Inflammatory macrophage (primary cell): Measurements from ENCODE around the gene ECD.

Experiments
- DNase-seq, 2 donors: peaks; one replicate each; pipeline ENCODE4 v3.0.0-alpha.2; 2020 to 2022
- total RNA-seq, 18 experiments: gene quantifications; one replicate each; lab custom pipeline; 2026; ENCODE audit warnings: mixed read lengths in 6 of 18, inconsistent platforms in 2 of 18; lab: John Stamatoyannopoulos, UW

Gene ECD
- total RNA-seq: 22.5 to 46.0 (median 39.2) reads per million in 18 experiments

GRCh38 chr10:73167783-73168464, at the start of gene ECD, which contains the start of gene FAM149B1:
TSS of gene ECD (minus strand) at chr10:73168008. CDS start at chr10:73163937, 4,071 bp downstream.
TSS of gene FAM149B1 (plus strand) at chr10:73168119. CDS start at chr10:73168340, 221 bp downstream.
- DNase-seq: peak; percentile 97 to 98

- no peak for DNase-seq
These were observed 47.9 kb upstream of the ECD start for GRCh38 chr10:73215749-73216148.

- DNase-seq: no peak
These were observed 43.5 kb upstream of the ECD start for GRCh38 chr10:73211106-73211811.

GRCh38 chr10:73210395-73211105, 42.7 kb upstream of the ECD start:
- no peak for DNase-seq

GRCh38 chr10:73209705-73210104, 41.9 kb upstream of the ECD start:
- DNase-seq: no peak

DNA sequence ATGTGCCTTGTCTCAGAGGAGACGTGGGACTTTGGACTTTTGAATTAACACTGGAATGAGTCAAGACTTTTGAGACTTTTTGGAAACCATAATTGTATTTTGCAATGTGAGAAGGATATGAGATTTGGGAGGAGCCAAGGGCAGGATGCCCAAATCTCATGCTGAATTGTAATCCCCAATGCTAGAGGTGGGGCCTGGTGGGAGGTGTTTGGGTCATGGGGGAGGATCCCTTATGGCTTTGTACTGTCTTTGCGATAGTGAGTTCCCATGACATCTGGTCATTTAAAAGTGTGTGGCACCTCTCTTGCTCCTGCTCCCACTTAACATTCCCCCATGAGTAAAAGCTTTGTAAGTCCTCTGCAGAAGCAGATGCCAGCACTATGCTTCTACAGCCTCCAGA, 40.1 kb upstream of the ECD start:
- DNase-seq: no peak

DNA sequence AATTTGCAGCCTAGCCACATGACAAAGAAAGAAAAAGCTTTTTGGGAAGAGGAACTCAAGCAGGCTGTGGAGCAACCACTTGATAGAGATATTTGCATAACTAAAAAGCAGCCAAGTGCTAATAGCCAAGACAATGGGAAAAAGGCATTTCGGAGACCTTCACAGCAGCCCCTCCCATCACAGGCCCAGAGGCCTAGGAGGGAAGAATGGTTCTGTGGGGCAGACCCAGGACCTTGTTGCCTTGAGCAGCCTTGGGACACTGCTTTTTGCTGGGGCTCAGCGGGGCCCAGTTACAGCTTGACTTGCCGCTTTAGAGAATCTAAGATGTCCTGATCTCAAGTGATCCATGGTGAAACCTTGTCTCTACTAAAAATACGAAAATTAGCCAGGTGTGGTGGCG, 38.6 kb upstream of the ECD start:
- DNase-seq: peak in 1 of 2 donors; percentile 15

GRCh38 chr10:73205890-73206289, 38.1 kb upstream of the ECD start:
- DNase-seq: peak; percentile 40 to 53

DNA sequence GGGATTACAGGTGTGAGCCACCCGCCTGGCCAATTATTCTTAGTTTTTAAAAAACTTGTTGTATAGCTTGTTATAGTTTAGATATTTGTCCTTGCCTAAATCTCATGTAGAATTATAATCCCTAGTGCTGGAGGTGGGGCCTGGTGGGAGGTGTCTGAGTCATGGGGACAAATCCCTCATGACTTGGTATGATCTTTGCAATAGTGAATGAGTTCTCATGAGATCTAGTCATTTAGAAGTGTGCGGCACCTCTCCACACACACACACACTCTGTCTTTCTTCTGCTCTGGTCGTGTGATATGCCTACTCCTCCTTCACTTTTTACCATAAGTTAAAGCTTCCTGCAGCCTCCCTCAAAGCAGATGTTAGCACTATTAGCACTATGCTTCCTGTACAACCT, 37.3 kb upstream of the ECD start:
- DNase-seq: peak; percentile 26 to 57

- DNase-seq: no peak
These were observed 22.4 kb upstream of the ECD start for GRCh38 chr10:73190188-73190587.

DNA sequence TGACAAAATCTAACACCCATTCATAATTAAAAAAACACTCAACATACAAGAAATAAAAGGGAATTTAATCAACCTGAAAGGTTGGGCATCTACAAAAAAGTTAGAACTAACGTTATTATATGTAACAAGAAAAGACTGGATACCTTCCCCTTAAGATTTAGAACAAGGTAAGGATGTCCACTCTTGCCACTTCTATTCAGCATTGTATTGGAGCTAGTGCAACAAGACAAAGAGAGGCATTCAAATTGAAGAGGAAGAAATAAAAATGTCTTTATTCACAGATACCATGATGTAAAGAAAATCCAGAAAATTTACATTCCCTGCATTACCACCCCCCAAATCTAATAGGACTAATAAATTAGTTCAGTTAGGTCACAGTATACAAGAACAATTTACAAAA, 18.5 kb upstream of the ECD start:
- DNase-seq: no peak

DNA sequence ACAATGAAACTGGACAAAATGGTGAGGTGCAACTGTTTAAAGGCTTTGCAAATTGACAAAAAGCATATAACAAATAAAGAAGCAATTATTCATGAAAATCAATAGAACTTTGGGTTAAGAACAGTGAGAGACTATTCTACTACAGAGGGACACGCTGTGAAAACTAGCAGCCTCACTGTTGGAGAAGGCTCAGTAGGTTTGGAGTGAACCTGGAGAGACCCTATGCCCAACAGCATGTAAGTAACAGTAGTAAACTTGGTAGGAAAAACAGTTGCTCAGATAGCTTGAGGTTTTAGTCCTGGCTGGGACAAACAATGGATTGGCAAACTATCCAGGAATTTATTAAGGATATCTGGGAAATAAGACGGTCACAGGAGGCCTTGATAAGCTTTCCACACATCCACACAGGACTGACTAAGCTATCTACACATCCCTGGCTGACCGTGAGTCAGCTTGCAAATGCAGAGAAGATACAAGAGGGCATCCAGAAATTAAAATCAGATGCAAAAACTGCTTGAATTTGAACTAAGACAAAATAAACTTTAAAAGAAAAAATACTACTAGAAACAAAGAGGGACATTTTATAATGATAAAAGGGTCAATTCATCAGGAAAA, 16.0 kb upstream of the ECD start:
- no peak for DNase-seq

- DNase-seq: no peak
These were observed 14.8 kb upstream of the ECD start for GRCh38 chr10:73182568-73182967.

GRCh38 chr10:73174148-73174925, 6.5 kb upstream of the ECD start:
- no peak for DNase-seq

- DNase-seq: no peak
These were observed 5.1 kb upstream of the ECD start for GRCh38 chr10:73172867-73173266.

DNA sequence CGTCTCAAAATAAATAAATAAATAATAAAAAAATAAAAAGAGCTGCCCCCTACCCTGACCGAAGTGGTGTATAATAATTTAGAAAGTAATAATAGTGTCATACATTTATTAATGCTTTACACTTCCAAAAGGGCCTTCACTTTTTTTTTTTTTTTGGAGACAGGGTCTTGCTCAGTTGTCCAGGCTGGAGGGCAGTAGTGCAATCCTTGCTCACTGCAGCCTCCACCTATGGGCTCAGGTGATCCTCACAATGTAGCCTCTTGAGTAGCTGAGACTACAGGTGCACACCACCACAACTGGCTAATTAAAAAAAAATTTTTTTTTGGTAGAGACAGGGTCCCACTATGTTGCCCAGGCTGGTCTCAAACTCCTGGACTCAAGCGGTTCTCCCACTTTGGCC, 1.5 kb upstream of the ECD start:
- no peak for DNase-seq

GRCh38 chr10:73168465-73168803, 626 bp upstream of the ECD start:
- DNase-seq: no peak

- DNase-seq: peak; percentile 33 to 46
These were observed 388 bp downstream of the ECD start for GRCh38 chr10:73167458-73167782.

DNA sequence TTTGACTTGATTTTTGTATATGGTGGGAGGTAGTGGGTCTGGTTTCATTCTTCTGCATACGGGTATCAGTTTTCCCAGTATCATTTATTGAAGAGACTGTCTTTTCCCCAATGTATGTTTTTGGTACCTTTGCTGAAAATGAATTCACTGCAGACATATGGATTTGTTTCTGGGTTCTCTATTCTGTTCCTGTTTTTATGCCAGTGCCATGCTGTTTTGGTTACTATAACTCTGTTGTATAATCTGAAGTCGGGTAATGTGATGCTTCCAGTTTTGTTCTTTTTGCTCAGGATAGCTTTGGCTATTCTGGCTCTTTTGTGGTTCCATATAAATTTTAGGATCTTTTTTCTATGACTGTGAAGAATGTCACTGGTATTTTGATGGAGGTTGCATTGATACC, 836 bp downstream of the ECD start:
- DNase-seq: no peak

GRCh38 chr10:73163096-73163495, 4.7 kb downstream of the ECD start:
- DNase-seq: no peak

- DNase-seq: no peak
These were observed 6.1 kb downstream of the ECD start for GRCh38 chr10:73161662-73162061.

DNA sequence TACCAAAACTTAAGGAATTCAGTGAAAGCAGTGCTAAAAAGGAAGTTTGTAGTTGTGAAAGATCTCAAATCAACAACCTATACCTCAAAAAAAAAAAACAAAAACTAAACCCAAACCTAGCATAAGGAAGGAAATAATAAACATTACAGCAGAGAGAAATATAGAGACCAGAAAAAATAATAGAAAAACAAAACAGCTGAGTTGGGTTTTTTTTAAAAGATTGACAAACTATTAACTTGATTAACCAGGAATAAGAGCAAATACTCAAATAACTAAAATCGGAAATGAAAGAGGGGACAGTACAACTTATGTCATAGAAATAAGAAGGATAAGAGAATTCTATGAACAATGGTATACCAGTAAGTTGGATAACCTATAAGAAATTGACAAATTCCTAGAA, 6.7 kb downstream of the ECD start:
- no peak for DNase-seq
